KBM-7 (cell line): ENCODE data around the gene ATOH1.

Experiments
- DNase-seq: peaks from one replicate; pipeline ENCODE4 v3.0.0-alpha.2; 2015
- in situ Hi-C: fragments of 300-500 bp; cut with MboI; formaldehyde crosslinking; loops from 2 replicates; pipeline ENCODE4 v1.14.3; 2020; ENCODE audit warnings: low sequenced_read_pairs, low pct_unique_long_range_greater_than_20kb, mixed read lengths

The ATOH1 gene, protein sequence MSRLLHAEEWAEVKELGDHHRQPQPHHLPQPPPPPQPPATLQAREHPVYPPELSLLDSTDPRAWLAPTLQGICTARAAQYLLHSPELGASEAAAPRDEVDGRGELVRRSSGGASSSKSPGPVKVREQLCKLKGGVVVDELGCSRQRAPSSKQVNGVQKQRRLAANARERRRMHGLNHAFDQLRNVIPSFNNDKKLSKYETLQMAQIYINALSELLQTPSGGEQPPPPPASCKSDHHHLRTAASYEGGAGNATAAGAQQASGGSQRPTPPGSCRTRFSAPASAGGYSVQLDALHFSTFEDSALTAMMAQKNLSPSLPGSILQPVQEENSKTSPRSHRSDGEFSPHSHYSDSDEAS

DNA sequence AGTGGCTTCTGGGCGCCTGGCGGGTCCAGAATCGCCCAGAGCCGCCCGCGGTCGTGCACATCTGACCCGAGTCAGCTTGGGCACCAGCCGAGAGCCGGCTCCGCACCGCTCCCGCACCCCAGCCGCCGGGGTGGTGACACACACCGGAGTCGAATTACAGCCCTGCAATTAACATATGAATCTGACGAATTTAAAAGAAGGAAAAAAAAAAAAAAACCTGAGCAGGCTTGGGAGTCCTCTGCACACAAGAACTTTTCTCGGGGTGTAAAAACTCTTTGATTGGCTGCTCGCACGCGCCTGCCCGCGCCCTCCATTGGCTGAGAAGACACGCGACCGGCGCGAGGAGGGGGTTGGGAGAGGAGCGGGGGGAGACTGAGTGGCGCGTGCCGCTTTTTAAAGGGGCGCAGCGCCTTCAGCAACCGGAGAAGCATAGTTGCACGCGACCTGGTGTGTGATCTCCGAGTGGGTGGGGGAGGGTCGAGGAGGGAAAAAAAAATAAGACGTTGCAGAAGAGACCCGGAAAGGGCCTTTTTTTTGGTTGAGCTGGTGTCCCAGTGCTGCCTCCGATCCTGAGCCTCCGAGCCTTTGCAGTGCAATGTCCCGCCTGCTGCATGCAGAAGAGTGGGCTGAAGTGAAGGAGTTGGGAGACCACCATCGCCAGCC is at the start of gene ATOH1:
TSS of gene ATOH1 (plus strand) at position 422 of the 663 bp plus-strand sequence. CDS start at position 596, 174 bp downstream.
- in situ Hi-C loops: no loop called here

DNA sequence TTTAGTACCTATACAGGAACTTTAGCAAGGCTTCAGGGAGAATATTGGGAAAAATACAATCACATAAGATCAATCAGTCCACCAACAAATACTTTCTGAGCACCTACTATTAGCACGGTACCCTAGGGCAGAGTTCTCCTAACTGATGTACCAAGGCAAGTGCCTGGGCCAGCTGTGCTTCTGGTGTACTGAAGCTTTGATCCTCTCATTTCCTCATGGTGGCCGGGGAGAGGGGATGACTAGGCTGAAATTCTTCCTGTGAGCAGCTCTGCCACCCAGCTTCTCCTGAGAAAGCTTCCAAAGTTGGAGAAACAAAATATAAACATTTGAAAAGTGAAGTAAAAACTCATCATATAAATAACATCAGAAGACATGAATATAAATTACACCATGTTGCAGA is 49.3 kb upstream of the ATOH1 start:
- in situ Hi-C loops: no loop called here
- DNase-seq: no peak

More for the DNA sequence above, at the start of gene ATOH1:
- DNase-seq: peak; percentile 49

DNA sequence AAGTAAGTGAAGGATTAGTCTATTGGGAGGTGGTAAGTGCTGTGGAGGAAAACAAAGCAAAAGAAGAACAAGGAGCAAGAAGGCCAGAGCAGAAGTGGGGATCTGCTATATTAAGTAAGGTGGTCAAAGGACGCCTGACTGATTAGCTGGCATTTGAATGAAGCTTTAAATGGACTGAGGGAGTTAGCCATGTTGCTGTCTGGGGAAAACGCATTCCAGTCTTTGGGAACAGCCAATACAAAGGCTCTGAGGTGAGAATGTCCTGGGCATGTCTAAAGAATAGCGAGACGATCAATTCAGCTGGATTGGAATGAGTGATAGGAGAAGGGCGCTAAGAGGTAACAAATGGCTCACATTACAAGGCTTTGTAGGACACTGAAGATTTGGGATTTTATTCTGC is 48.5 kb upstream of the ATOH1 start:
- in situ Hi-C loops: no loop called here

DNA sequence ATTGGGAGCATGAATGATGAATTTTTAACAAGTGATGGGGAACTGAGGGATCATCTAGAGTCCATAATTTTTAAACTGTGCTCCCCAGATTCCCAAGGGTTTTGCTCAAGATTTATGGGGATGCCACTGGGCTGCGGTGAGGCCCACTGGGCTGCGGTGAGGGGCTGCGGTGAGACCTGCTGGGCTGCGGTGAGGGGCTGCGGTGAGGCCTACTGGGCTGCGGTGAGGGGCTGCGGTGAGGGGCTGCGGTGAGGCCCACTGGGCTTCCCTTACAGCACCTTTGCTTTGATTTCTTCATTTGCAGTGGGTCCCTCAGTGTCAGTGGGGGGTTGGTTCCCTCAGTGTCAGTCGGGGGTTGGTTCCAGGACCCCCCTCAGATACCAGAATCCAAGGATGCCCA is 47.4 kb upstream of the ATOH1 start:
- no peak for DNase-seq
- in situ Hi-C loops: no loop called here

More for the DNA sequence above, 48.5 kb upstream of the ATOH1 start:
- no peak for DNase-seq

DNA sequence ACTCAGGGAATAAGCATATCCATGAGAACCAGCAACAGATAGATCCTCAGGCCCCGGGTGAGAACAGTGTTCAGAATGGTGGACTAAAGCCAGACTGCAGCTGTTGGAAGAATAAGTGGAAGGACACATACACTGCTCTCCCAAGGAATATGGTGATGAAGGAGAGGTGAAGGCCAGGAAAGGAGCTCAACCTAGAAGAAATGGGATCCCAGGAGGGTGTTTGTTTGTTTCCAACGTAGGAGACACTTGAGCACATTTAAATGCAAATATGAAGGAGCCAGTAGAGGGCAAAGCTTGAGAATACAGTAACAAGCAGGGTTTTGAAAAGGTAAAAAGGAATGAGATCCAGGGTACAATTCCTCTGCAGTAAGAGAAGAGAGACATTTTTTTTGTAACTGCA is 42.4 kb upstream of the ATOH1 start:
- in situ Hi-C loops: no loop called here
- no peak for DNase-seq

DNA sequence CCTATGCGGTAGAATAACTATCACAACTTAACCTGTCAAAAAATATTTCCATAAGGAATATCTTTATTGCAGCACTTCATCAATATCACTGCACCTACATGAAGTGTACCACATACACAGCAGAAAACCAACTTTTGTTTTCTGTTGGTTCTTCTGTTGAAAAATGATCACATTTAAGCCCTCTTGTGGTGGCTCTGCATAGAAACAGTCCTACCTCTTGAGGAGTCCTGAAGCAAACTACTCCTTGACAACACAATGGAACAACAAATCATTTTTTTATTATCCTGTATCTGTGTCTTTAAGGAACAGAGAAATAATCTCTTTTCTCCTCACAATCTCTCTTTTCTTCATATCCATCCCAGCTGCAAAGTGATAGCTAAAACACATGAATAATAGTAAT is 39.8 kb upstream of the ATOH1 start:
- in situ Hi-C loops: no loop called here
- DNase-seq: peak; percentile 26

DNA sequence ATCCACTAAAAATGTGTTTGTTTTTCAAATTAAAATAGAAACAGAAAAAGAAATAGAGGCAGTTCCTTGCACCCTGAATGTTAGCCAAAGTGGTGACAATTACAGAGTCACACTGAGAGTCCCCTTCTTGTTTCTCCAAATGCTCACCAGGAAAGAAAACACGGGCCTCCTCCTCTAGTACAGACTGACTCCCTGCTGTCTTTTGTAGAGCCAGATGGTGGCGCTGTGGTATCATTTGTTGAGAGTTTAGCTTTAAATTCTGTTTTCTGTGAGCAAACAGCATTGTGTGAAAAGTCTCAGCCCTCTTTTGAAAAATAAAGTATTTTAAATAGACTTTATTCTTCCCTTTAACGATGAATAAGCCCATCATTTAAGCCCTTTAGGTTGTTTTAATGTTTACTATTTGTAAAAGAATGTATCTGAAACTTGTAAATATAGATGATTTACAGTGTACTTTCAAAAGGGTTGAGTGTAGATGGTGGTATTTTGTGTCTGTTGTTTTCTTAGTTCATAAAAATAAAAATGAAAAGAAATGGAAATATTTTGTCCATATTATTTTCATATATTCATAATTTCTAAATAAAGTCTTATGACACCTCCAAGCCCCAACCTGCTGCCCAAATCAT is 36.9 kb upstream of the ATOH1 start:
- DNase-seq: peak; percentile 73
- in situ Hi-C loops: no loop called here

DNA sequence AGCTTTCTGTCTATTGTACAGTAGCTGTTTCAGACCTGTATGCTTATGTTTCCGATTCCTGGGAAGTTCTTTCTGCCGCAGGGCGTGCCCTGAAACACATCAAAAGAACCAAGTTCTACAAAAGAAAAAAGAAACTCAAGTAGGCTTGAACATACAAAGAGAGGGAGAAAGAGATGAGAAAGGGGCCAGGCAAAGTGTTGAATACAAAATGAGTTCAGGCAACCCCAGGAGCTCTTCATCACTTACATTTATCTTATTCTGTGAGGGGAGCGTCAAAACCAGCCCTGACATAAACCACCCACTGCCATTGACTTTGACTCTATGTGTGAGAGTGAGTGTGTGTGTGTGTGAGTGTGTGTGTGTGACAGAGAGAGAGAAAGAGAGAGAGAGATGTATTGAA is 26.5 kb upstream of the ATOH1 start:
- DNase-seq: no peak
- in situ Hi-C loops: no loop called here

DNA sequence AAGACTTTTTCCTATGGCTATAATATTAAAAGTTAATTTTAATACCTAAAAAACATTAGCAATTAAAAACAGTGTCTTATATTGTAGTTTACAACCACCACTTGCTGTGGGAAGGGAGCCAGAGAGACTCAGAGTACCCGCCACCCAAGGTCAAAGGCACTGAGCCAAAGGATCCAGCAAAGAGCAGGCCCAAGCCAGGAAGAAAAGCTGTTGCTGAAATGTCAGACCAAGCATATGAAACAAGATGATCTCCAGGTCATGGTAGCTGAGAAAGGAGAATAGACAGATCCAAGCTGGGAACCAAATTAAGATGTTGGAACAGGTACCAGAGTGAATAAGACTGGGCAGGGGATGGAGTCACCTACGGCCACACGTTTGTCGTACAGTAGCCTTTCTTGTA is 18.8 kb upstream of the ATOH1 start:
- DNase-seq: no peak
- in situ Hi-C loops: no loop called here

DNA sequence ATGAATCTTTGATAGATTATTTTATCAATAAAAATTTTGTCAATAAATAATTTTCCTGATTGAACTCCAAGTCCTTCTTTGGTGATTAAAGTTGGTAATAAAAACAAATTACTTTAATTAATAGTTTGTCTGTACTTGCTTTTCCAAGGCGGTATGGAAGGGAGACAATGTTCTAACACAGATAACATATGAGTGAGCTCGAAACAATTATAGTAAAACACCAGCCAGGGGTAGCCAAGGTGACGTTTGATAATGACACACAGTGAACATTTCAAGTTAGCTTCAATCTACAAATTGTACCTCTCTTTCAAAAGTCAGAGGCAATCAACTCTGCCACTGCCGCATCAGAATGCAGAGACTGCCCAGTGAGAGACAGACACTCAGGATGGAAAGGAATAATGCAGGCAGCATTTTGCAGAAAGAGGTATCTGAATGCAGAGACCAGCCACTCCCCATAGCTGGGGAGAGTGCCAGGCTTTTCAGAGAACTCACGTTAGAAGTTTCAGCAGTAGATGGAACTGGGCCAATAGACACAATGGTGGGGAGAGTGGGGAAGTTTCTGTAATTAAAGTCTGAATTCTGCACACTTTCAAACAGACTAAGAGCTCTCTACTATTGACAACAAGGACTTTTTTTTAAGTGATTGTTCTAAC is 18.1 kb upstream of the ATOH1 start:
- DNase-seq: no peak
- in situ Hi-C loops: no loop called here

DNA sequence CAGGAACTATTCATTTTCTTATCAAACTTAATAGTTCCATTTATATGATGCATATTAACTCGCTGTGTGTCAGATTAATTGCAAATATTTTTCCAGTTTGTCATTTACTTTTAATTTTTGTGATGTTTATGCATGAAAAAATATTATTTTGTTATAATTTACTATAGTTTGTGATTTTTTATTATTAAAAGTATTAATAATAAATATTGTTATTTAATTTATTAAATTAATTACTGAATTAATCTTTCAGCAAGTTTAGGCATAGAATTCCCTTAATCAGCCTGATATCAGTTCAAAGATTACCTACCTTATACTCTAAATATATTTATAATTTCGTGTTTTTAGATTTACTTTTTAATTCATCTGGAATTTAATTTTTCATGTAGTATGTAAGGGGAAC is 15.5 kb upstream of the ATOH1 start:
- DNase-seq: no peak
- in situ Hi-C loops: no loop called here

DNA sequence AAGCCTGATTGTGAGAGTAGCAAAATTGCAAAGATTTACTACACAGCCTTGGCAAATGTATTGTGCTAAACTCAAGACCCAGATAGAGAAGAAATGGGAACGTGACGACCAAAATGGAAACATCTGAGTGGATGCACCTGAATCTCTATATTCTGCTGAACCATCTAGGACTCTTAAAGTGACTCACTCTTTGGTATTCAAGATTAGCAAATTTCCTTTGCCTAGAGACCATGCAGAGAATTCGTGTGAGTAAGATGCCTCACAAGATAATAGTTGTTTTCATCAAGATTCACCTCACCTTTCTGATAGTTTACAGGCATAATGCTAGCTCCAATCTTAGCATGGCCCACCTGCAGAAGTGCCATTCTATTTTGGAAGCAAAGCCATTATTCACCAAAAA is 14.4 kb upstream of the ATOH1 start:
- no peak for DNase-seq

DNA sequence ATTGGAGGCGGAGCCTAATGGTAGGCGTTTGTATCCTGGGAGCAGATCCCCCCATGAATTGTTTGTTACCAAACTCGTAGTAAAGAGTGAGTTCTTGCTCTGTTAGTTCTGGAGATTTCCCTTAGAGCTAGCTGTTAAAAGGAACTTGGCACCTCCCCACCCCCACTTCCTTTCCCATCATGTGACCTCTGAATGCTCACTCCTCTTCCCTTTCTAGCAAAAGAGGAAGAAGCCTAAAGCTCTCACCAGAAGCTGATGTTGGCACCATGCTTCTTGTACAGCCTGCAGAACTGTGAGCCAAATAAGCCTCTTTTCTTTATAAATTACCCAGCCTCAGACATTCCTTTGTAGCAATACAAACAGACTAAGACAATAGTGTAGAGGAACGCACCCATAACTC is 13.8 kb upstream of the ATOH1 start:
- in situ Hi-C loops: no loop called here
- DNase-seq: peak; percentile 89

More for the DNA sequence above, 14.4 kb upstream of the ATOH1 start:
- in situ Hi-C loops: no loop called here

DNA sequence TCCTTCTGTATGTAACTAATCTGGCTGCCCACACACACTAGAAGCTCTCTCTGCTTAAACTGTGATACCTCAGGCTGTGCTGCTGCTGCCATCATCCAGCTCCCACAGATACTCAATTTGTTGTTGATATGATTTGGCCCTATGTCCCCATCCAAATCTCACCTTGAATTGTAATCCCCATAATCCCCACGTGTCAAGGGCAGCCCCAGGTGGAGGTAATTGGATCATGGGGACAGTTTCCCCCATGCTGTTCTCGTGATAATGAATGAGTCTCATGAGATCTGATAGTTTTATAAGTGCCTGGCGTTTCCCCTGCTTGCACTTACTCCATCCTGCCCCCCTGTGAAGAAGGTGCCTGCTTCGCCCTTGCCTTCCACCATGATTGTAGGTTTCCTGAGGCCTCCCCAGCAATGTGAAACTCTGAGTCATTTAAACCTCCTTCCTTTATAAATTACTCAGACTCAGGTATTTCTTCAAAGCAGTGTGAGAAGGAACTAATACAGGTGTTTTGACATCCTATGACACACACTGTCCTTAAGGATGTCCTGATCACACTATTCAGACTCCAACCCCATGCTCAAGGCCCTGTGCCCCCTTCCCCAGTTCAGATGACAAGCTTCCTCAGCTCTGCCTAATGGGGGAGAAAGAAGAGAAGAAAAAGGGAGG is 2.9 kb upstream of the ATOH1 start:
- in situ Hi-C loops: no loop called here
- DNase-seq: no peak

DNA sequence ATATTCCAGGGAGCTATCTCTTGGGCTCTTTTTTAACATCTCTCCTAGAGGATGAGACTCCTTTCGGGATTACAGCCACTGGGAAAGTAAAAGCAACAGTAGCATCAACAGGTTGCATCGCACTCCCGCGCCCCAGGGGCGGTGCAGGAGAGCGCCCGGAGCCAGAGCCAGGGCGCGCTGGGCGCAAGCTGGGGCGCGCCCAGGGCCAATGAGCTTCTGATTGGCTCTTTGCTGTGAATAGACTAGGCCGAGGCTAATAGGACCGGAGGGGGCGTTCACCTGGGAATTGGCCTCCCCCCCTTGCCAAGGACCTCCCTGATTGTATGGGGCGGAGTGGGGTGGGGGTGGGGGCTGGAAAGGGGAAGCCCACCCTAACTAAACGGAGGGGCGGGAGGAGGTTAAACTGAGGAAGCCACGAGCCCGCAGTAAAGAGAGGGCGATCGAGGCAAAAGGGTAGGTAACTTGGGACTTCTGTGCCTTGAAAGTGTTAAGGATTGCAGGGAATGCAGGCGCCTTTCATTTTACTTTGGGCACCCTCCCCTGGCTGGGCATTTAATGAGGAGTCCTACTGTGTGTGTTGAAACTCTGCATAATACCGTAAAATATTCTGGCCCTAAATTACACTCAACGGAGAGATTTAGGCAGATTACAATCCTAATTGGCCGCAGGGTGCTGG is 1.1 kb upstream of the ATOH1 start:
- in situ Hi-C loops: no loop called here
- no peak for DNase-seq

DNA sequence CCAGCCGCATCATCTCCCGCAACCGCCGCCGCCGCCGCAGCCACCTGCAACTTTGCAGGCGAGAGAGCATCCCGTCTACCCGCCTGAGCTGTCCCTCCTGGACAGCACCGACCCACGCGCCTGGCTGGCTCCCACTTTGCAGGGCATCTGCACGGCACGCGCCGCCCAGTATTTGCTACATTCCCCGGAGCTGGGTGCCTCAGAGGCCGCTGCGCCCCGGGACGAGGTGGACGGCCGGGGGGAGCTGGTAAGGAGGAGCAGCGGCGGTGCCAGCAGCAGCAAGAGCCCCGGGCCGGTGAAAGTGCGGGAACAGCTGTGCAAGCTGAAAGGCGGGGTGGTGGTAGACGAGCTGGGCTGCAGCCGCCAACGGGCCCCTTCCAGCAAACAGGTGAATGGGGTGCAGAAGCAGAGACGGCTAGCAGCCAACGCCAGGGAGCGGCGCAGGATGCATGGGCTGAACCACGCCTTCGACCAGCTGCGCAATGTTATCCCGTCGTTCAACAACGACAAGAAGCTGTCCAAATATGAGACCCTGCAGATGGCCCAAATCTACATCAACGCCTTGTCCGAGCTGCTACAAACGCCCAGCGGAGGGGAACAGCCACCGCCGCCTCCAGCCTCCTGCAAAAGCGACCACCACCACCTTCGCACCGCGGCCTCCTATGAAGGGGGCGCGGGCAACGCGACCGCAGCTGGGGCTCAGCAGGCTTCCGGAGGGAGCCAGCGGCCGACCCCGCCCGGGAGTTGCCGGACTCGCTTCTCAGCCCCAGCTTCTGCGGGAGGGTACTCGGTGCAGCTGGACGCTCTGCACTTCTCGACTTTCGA is 654 bp downstream of the ATOH1 start:
- in situ Hi-C loops: no loop called here
- DNase-seq: no peak

DNA sequence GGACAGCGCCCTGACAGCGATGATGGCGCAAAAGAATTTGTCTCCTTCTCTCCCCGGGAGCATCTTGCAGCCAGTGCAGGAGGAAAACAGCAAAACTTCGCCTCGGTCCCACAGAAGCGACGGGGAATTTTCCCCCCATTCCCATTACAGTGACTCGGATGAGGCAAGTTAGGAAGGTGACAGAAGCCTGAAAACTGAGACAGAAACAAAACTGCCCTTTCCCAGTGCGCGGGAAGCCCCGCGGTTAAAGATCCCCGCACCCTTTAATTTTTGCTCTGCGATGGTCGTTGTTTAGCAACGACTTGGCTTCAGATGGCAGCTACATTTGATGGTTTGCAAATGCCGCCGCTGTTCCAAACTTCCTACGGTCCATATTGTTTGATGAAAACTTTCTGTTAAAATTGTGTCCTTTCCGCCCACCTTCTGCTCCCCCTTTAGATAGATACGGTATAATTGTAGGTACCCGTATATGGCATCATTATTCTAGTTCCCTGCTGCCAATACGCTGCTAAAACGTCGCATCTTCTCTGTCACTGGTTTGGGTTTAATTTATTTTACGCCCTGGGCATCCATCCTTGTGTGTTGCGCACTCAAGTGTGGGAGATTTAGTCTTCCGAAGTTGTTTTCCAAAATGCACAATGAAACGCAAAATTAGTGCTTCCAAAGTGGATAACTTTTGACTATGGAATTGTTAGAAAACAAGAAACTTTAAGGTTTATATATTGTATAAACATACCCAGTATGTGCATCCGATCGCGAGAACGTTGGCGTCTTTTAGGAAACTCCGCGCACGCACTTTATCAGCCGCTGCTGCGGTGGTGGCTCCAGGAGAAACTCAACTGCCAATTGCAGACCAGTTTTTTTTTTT is 1.5 kb downstream of the ATOH1 start:
- no peak for DNase-seq
- in situ Hi-C loops: no loop called here
